HG02981 (cell line): Measurements from ENCODE around the gene ADAMTS3.

Source experiments
- ATAC-seq: cut with Tn5 transposase; IDR thresholded peaks from one replicate; pipeline ENCODE4 v1.9.1; 2021; ENCODE audit warnings: mild to moderate bottlenecking, moderate library complexity; ENCODE audit not compliant: unreplicated experiment

ADAMTS3 gene

GRCh38 chr4:72568959-72569718 is at the start of gene ADAMTS3:
TSS of gene ADAMTS3 (minus strand) at chr4:72569221. CDS start at chr4:72568762, 459 bp downstream.
- no peak for ATAC-seq

DNA sequence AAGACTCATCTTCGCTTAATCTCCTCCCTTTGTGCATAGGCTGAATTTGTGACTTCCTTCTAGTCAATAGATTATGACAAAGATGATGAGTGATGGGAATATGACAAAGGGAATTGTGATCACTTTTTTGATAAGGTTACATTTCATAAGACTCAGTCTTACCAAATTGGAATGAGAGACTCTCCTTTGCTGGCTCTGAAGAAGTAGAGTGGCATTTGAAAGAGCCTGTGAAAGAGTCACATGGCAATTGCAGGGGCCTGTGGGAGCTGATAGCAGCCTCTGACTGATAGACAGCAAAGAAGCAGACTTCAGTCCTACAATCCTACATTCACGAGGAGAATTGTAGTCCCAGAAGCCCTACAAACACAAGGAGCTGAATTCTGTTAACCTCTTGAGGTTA is 44.9 kb upstream of the ADAMTS3 start:
- ATAC-seq: no peak

GRCh38 chr4:72606751-72607150 is 37.7 kb upstream of the ADAMTS3 start:
- no peak for ATAC-seq

DNA sequence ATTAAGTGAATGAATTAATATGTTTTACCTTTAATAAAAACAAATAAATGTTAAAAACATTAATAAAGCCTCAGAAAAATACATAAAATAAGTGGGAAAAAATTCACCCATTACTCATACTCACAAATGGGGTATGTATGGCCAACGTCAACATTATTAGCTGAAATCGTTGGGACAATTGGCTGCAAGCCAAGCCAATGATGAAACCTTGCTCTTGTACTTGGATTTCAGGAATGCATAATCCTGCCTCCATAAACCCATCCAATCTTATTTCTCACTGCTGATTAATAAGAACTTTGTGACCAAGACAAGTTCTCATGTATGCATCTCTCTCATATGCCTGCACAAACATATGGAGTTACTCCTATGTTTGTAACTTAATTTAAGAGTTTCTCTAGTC is 35.3 kb upstream of the ADAMTS3 start:
- no peak for ATAC-seq

DNA sequence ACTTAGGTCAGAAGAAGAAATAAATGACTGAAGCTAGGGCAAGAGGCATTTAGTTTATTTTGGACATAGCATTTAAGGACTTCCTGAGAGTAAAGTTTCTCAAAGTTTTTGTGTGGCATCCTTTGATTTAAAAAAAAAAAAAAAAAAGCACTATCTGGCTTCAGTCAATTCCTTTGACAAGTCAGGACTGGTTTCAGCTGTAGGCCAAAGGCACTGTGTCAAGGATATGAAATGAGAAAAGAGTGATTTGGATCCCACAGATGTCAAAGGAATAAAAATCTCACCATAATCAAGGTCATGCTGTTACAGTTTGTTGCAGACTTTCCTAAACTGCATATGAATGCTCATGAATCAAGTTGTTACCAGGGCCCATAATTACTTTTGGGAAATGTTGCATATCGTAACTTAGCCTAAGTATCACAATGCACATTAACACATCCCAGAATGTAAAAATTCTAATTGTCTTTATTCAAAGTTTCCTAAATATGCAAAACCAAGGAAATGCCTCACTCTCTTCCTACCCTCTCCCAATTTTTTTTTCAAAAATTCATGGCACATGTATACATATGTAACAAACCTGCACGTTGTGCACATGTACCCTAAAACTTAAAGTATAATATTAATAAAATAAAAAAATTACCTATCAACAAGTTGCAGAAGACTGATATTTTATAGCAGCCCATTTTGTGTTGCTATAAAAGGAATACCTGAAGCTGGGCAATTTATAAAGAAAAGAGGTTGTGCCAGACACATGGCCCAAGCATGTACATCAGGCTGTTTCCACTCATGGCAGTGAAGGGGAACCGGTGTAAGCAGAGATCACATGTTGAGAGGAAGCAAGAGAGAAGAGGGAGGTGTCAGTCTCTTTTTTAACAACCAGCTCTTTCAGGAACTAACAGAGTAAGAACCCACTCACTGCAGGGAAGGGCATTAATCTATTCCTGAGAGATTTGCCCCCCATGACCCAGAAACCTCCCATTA is 33.7 kb upstream of the ADAMTS3 start:
- ATAC-seq: no peak

GRCh38 chr4:72591547-72592454 is 22.8 kb upstream of the ADAMTS3 start:
- ATAC-seq: no peak

DNA sequence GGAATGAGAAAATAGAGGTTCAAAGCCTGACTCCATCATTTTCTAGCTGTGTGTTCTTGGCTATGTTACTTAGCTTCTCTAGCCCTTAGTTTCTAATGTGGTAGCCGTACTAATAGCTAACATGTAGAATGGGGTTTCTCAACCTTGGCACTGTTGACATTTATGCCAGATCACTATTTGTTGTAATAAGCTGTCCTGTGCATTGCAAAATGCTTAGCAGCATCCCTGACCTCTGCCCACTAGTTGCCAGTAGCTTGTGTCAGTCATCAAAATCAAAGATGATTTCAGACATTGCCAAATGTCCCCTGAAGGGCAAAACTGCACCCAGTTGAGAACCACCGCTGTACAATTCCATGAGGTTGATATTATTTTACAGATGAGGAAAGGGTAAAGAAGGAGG is 18.3 kb upstream of the ADAMTS3 start:
- no peak for ATAC-seq

DNA sequence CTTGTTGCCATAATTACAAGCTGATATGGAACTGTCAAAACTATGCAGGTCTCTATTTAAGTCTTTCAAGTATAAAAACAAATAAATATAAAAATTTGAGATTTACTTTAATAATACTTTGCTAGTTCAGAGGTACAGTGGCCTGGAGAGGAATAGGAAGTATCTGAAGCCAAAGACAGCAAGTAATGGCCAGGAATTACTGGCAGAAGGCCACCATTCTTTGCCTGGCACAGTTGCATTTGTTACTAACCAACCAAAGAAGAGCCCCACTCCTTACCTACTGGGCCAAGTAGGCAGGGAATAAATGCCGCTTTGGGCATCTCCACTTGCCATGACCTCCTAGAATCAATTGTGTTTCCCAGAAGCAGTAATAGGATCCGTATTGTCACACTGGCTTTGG is 13.8 kb upstream of the ADAMTS3 start:
- no peak for ATAC-seq

DNA sequence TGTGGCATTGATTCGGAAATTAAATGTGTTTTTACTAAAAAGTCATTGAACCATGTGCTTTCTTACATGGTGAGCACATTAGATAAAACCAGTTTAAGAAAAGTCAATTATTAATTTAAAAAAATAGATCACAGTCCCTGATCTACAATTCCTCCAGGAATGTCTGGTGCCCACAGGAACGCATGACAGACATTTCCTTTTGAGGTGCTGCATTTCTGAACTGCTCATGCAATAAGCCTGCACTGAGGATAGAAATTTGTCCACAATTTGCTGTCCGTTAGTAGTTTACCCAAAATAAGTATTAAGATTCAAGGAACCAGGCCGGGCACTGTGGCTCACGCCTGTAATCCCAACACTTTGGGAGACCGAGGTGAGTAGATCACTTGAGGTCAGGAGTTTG is 8.2 kb upstream of the ADAMTS3 start:
- ATAC-seq: no peak

GRCh38 chr4:72571337-72571736 is 2.3 kb upstream of the ADAMTS3 start:
- no peak for ATAC-seq

DNA sequence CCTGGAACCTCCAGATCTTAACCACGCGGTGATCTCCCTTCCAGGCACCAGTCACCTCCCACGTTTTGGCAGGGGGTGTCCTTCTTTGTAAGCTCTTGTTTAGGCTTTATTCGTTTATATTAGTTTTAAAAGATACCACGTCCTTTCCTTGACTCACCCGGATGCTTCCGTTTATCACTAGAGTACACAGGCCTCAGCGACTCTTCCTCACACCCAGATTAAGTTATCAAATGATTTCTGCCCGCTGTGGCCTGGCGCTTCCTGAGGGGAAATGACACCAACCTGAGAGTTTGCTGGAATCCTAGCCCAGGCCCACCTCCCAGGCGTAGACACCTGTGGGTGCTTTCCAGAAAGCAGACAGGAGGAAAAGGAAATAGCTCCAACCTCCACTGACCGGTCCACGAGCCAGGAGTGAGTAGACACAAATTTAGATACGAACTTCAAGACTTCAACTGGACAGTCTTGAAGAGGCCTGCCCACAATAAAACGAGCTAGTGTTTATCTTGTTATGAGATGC is 756 bp upstream of the ADAMTS3 start:
- no peak for ATAC-seq

DNA sequence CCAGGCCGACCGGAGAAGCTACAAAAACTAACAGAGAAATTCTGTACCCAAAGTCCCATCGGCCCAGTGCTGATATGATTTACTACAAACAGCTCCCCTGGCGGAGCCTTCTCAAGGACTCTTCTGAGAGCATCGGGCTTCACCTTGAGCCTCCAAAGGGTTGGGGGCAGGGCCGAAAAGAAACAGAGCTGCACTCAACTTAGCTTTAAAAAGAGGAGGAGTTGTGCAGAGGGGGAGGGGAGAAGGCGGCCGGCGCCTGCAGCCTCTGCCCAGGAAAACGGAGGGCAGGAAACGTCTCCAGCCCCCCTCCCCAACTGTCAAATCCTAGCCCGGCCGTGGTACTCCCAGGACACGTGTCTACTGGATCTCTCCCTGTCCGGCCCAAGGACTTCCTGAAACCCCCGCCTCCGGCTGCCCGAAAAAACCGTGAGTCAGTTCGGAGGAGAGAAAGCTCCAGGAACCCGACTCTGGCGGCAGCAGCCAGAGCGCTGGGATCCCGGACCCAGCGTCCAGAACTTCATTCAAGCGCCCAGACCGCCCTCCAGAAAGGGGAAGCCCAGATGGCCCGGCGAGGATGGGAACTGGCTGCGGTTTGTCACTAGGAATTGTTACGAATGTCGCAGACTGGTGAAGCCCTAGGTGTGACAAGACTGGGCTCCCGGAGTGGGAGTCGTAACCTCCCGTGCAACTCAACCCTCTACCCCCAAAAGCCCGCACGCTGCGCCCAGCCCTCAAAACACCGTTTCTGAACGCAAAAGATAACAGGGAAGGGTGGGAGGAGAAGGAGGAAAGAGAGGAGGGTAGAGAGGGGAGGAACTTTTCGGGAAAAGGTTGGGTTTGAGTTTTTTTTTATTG is 973 bp downstream of the ADAMTS3 start:
- peak; percentile 55 for ATAC-seq

DNA sequence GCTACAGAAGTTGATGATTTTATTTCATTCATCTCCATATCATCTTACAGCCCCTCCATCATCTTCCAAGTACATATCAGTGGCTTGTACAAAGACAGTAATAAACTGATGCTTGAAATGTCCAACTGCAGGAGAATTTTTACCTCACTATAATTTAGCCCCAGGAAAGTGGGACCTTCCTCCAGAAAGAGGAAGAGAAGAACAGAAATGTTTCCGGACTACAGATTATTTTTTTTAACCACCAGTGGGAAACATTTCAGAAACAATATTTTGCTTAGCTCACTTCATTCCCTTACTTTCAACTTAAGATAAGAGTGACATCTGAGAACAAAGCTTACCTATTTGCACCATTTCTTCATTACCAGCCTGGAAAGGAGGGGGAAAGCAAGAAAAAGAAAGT is 2.0 kb downstream of the ADAMTS3 start:
- ATAC-seq: no peak

GRCh38 chr4:72566464-72566972 is 2.5 kb downstream of the ADAMTS3 start:
- no peak for ATAC-seq

DNA sequence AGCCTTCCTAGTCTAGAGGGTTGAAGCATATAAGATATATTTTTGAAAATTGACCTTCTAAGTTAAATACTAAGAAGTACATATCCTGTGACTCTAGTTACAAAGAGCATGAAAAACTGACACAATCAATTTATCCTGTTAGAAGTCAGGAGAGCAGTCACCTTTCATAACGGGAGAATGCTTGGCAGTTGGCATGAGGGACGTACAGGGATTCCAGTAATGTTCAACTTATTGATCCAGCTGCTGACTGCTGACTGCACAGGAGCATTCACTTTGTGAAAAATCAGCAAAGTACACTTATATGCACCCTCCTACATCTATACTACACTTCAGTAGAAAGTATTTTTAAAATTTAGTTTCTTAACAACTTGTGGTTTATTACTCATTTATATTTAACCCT is 4.2 kb downstream of the ADAMTS3 start:
- ATAC-seq: no peak

GRCh38 chr4:72564184-72564583 is 4.8 kb downstream of the ADAMTS3 start:
- no peak for ATAC-seq

- ATAC-seq: no peak
Observed at GRCh38 chr4:72558655-72559054, 10.4 kb downstream of the ADAMTS3 start.

- ATAC-seq: no peak
Observed at GRCh38 chr4:72557021-72557420, 12.0 kb downstream of the ADAMTS3 start.

GRCh38 chr4:72555377-72555831 is 13.6 kb downstream of the ADAMTS3 start:
- no peak for ATAC-seq
